Measurements from ENCODE around the gene TMEM163.

DNA sequence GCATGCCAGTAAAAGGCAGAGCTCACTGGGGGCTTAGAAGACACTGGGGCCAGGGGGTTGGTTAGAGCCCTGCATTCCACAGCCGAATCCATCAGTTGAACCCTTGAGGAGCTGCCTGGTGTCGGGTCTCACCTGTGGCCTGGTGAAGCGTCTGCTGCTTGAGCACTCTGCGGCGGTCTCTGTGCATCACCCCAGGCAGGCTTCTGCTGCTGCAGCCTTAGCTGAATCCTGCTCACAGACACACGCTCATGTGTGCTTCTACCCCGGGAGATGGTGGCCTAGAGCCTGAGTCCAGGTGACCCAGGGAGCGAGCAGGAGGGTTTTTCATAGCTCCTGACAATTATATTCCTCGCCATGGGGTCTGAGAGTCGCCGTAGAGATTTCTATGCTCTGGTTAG, 272.8 kb downstream of the TMEM163 start:
- TF ChIP-seq, protein P1, sequence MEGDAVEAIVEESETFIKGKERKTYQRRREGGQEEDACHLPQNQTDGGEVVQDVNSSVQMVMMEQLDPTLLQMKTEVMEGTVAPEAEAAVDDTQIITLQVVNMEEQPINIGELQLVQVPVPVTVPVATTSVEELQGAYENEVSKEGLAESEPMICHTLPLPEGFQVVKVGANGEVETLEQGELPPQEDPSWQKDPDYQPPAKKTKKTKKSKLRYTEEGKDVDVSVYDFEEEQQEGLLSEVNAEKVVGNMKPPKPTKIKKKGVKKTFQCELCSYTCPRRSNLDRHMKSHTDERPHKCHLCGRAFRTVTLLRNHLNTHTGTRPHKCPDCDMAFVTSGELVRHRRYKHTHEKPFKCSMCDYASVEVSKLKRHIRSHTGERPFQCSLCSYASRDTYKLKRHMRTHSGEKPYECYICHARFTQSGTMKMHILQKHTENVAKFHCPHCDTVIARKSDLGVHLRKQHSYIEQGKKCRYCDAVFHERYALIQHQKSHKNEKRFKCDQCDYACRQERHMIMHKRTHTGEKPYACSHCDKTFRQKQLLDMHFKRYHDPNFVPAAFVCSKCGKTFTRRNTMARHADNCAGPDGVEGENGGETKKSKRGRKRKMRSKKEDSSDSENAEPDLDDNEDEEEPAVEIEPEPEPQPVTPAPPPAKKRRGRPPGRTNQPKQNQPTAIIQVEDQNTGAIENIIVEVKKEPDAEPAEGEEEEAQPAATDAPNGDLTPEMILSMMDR (IDR thresholded peaks at IDR 0.05; ENCODE audit: low read depth, low read length, poor library complexity, severe bottlenecking) = no peak
- no peak for TF ChIP-seq EZH2phosphoT487 (IDR thresholded peaks at IDR 0.05; ENCODE audit: borderline replicate concordance, low read length)

All from DOHH2 (cell line).